Measurements from ENCODE around the gene DDX25. TPM values are rescaled to one million over a fixed set of nuclear protein-coding genes. Genes with fewer than 3 reads are reported as not detected.

Gene DDX25
- total and polyA plus RNA-seq, 2 of the 13 experiments (the other 11 are each of a cell fraction or from before 2014, with no cell fraction given), result 0.17 to 0.29 TPM

- Histone ChIP-seq H3K9ac (ENCODE audit: insufficient read depth, low read depth, low read length) (no peak overlapping the region; the same call in 1 of the 2 replicates), H3K4me3 (replicated peaks in 1 of 3; ENCODE audit: insufficient read depth in 1 of 3, low read depth in 2 of 3, low read length in 3 of 3) (no peak overlapping the region), H3K36me3 (replicated peaks in 1 of 2; ENCODE audit: control insufficient read depth in 1 of 2, insufficient read depth in 2 of 2, low read length in 2 of 2) (no peaks in the 10 kb centered on the region), H3K4me2 (ENCODE audit: low read depth, low read length) (peak overlapping the region; percentile 39), H3K79me2 (ENCODE audit: insufficient read depth, low read length) (no peaks in the 10 kb centered on the region), H4K20me1 (ENCODE audit: insufficient read depth, low read length) (no peaks in the 10 kb centered on the region), H2AFZ (ENCODE audit: low read length) (no peak overlapping the region), H3K4me1 (ENCODE audit: insufficient read depth, low read length) (peaks cover 28% of the 10 kb centered on the region), H3K27ac (ENCODE audit: extremely low read length, insufficient read depth, low read length) (peak overlapping the region; percentile 50), H3K27me3 (ENCODE audit: control insufficient read depth in 1 of 2, insufficient read depth in 2 of 2, low read length in 2 of 2) (no peaks in the 10 kb centered on the region), H3K9me3 (ENCODE audit: low read length) (no peaks in the 10 kb centered on the region)
- POLR2A ChIA-PET, result no interaction called here
- intact Hi-C loops (cut with micrococcal nuclease; ENCODE audit: unreplicated experiment) (no loop called here), in situ Hi-C loops (cut with HindIII; ENCODE audit: extremely low pct_ligation_motif_present, low pct_unique_long_range_greater_than_20kb) (no loop called here)
- WGBS (ENCODE audit: low lambda C conversion rate), result 81% methylated on average over 7 of the region's 7 CpGs
- BruUV-seq (replicated peaks), result no TSS peak
- peak; percentile 88 for ATAC-seq
- CTCF ChIA-PET (ENCODE audit: low intra/inter-chr PET ratio, low total read pairs), result no interaction called here
- DNase-seq (ENCODE audit: low spot score), result peak; percentile 70
- peak; percentile 30 for FAIRE-seq
- TF ChIP-seq ZNF746 (CRISPR knock-in tag; IDR thresholded peaks at IDR 0.05) (no peak), KAT8 (CRISPR knock-in tag; IDR thresholded peaks at IDR 0.05) (no peak), ZNF337 (CRISPR knock-in tag; IDR thresholded peaks at IDR 0.05; ENCODE audit: borderline replicate concordance, low read depth) (no peak), DR1 (CRISPR knock-in tag; IDR thresholded peaks at IDR 0.05) (no peak), ZNF143 (CRISPR knock-in tag; IDR thresholded peaks at IDR 0.05) (no peak), ZNF232 (CRISPR knock-in tag; IDR thresholded peaks at IDR 0.05; ENCODE audit: borderline replicate concordance) (no peak), ZNF101 (CRISPR knock-in tag; IDR thresholded peaks at IDR 0.05; ENCODE audit: borderline replicate concordance, low read depth) (no peak), NFE2L1 (CRISPR knock-in tag; IDR thresholded peaks at IDR 0.05; ENCODE audit: borderline replicate concordance) (no peak), DNMT1 (CRISPR knock-in tag; IDR thresholded peaks at IDR 0.05) (no peak), ETV6 (CRISPR knock-in tag; conservative IDR thresholded peaks at IDR 0.05) (no peak), PPARG (CRISPR knock-in tag; conservative IDR thresholded peaks at IDR 0.05) (0 out of 2 replicates have a peak, but pooled peaks have one; percentile 30), SIN3A (IDR thresholded peaks at IDR 0.05; ENCODE audit: borderline replicate concordance, low read depth, low read length) (no peak), ZNF547 (CRISPR knock-in tag; IDR thresholded peaks at IDR 0.05) (no peak), ISL2 (CRISPR knock-in tag; IDR thresholded peaks at IDR 0.05) (no peak), ZNF766 (CRISPR knock-in tag; IDR thresholded peaks at IDR 0.05; ENCODE audit: borderline replicate concordance) (no peak), HNF4A (CRISPR knock-in tag; IDR thresholded peaks at IDR 0.05) (peak; percentile 77), ADNP (CRISPR knock-in tag; IDR thresholded peaks at IDR 0.05) (no peak), FOXO4 (CRISPR knock-in tag; conservative IDR thresholded peaks at IDR 0.05) (no peak), CBX2 (IDR thresholded peaks at IDR 0.05; ENCODE audit: low read depth, low read length) (no peak), CBX2 (CRISPR knock-in tag; IDR thresholded peaks at IDR 0.05; ENCODE audit: low read depth) (no peak), KLF15 (CRISPR knock-in tag; IDR thresholded peaks at IDR 0.05; ENCODE audit: borderline replicate concordance) (no peak), JUNB (CRISPR knock-in tag; IDR thresholded peaks at IDR 0.05; ENCODE audit: borderline replicate concordance) (no peak), TSC22D2 (CRISPR knock-in tag; IDR thresholded peaks at IDR 0.05; ENCODE audit: borderline replicate concordance) (no peak), KLF6 (CRISPR knock-in tag; IDR thresholded peaks at IDR 0.05) (no peak), THAP8 (CRISPR knock-in tag; IDR thresholded peaks at IDR 0.05; ENCODE audit: borderline replicate concordance) (no peak)
- TF ChIP-seq, protein P1, sequence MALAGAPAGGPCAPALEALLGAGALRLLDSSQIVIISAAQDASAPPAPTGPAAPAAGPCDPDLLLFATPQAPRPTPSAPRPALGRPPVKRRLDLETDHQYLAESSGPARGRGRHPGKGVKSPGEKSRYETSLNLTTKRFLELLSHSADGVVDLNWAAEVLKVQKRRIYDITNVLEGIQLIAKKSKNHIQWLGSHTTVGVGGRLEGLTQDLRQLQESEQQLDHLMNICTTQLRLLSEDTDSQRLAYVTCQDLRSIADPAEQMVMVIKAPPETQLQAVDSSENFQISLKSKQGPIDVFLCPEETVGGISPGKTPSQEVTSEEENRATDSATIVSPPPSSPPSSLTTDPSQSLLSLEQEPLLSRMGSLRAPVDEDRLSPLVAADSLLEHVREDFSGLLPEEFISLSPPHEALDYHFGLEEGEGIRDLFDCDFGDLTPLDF (CRISPR knock-in tag; IDR thresholded peaks at IDR 0.05), result no peak
Measured at GRCh38 chr11:125968354-125968753, 64.0 kb downstream of the DDX25 start.
